Activated B cell treated with CpG ODN at 0.5 μM for 24 hours (primary cell): ENCODE measurements around the gene STC2. TPM values are rescaled to one million over a fixed set of nuclear protein-coding genes. Genes with fewer than 3 reads are reported as not detected.

Experiments used
- ATAC-seq: fragments of 200-7000 bp; cut with Tn5 transposase; one replicate; pipeline ENCODE4 v1.10.0; 2021; ENCODE audit warnings: low read depth, mild to moderate bottlenecking, moderate library complexity
- CTCF ChIA-PET: fragments of 350-600 bp; sonication (Branson Sonifier 250); formaldehyde crosslinking; loops from one replicate; lab custom pipeline; 2021; ENCODE audit warnings: antibody characterized with exemption; lab: Charles Lee
- POLR2A ChIA-PET: fragments of 350-600 bp; sonication (Branson Sonifier 250); formaldehyde crosslinking; loops from one replicate; lab custom pipeline; 2021; ENCODE audit warnings: antibody characterized with exemption; lab: Charles Lee
- DNase-seq: peaks from one replicate; pipeline ENCODE4 v3.0.0; 2022
- H3K27ac Mint-ChIP-seq: one replicate; pipeline ENCODE4 v1.8.0; 2020; ENCODE audit warnings: mixed read lengths
- H3K27me3 Mint-ChIP-seq: one replicate; pipeline ENCODE4 v1.8.0; 2021; ENCODE audit warnings: mixed read lengths
- H3K36me3 Mint-ChIP-seq: one replicate; pipeline ENCODE4 v1.8.0; 2021; ENCODE audit warnings: low read depth, mixed read lengths
- H3K4me1 Mint-ChIP-seq: one replicate; pipeline ENCODE4 v1.8.0; 2021; ENCODE audit warnings: mixed read lengths
- H3K4me3 Mint-ChIP-seq: one replicate; pipeline ENCODE4 v1.8.0; 2020; ENCODE audit warnings: mild to moderate bottlenecking, mixed read lengths
- H3K9me3 Mint-ChIP-seq: one replicate; pipeline ENCODE4 v1.8.0; 2020; ENCODE audit warnings: mixed read lengths
- intact Hi-C: fragments of 100-400 bp; cut with micrococcal nuclease; formaldehyde crosslinking; loops from one replicate; pipeline ENCODE4 v1.15.1; 2024
- total RNA-seq: library from RNA; stranded (reverse); gene quantifications from 2 replicates; pipeline ENCODE4 v1.2.3, GENCODE V29; 2022
- TF ChIP-seq, protein P1 (sequence below): fragments of 200-600 bp; IDR thresholded peaks from one replicate; pipeline ENCODE4 v1.8.0; 2022; ENCODE audit warnings: antibody characterized with exemption, mild to moderate bottlenecking

STC2 gene
- total RNA-seq, 1 donor from 2014 or later, result 0.29 TPM

DNA sequence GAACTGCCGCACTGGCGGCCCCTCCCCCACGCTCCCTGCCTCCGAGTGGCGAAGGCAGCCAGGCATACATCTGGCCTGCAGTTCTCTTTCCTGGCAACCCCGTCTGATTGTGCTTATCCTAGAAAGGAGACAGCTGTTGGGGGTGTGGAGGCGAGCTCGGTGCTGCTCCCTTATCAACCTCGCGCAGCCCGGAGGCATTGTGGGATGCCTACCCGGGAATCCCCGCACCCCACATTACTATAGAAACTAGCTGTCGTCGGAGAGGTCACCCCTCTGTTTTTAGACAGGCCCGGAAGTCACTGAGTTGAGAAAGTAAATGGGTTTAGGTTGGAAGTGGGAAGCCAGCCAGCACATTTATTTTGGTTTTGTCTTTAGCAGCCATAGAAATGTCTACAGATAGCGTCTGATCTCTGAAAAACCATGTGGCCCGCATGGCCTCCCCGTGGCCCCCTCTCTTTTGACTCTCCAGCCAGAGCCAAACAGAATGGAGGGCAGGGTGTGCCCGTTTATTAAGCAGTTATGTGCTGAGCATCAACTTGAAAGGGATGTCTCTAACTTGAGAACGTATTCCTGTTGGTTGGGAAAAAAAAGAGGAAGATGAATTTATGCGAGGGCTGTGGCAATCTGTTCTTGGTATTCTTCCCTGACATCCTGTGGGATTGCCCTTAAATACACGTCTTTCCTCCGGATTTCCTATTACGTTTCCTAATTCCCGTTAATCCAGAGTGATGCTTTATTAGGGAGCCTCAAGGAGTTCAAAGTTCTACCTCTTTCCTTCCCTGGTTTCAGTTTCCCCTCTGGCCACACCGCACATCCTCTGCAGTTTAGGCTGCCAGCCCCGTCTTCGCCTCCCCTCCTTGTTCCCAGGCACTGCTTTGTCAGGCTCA, 3.9 kb downstream of the STC2 start:
- H3K4me1 Mint-ChIP-seq, result peaks cover 9% of the 10 kb centered on the region
- H3K36me3 Mint-ChIP-seq, result no peaks in the 10 kb centered on the region
- H3K27me3 Mint-ChIP-seq, result peaks cover 51% of the 10 kb centered on the region
- no peaks in the 10 kb centered on the region for H3K9me3 Mint-ChIP-seq
- no peak overlapping the region for H3K4me3 Mint-ChIP-seq
- CTCF ChIA-PET, result no interaction called here
- TF ChIP-seq, protein P1, sequence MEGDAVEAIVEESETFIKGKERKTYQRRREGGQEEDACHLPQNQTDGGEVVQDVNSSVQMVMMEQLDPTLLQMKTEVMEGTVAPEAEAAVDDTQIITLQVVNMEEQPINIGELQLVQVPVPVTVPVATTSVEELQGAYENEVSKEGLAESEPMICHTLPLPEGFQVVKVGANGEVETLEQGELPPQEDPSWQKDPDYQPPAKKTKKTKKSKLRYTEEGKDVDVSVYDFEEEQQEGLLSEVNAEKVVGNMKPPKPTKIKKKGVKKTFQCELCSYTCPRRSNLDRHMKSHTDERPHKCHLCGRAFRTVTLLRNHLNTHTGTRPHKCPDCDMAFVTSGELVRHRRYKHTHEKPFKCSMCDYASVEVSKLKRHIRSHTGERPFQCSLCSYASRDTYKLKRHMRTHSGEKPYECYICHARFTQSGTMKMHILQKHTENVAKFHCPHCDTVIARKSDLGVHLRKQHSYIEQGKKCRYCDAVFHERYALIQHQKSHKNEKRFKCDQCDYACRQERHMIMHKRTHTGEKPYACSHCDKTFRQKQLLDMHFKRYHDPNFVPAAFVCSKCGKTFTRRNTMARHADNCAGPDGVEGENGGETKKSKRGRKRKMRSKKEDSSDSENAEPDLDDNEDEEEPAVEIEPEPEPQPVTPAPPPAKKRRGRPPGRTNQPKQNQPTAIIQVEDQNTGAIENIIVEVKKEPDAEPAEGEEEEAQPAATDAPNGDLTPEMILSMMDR, result no peak
- intact Hi-C loops, result no loop called here
- POLR2A ChIA-PET, result no interaction called here
- DNase-seq, result no peak
- no peak overlapping the region for H3K27ac Mint-ChIP-seq
- no peak for ATAC-seq

DNA sequence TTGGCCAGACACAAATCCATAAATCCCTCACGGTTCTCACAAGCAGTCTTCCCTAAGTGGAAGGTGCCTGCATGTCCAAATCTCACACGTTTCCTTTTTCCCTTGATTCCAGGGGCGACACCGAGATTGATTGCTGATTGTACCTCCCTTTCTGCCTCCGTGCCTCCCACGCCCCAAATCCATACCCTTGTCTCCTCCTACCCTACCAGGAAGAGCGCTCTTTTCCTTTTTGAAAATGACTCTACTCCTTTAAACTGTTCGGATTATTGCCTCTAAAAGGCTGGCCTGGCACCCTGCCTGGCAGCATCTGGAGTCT, 4.5 kb downstream of the STC2 start:
- TF ChIP-seq, protein P1, result no peak
- CTCF ChIA-PET, result no interaction called here
- intact Hi-C loops, result no loop called here
- H3K27me3 Mint-ChIP-seq, result peaks cover 46% of the 10 kb centered on the region
- peaks cover 6% of the 10 kb centered on the region for H3K4me1 Mint-ChIP-seq
- no peaks in the 10 kb centered on the region for H3K36me3 Mint-ChIP-seq
- no peak overlapping the region for H3K4me3 Mint-ChIP-seq
- no peaks in the 10 kb centered on the region for H3K9me3 Mint-ChIP-seq
- H3K27ac Mint-ChIP-seq, result no peak overlapping the region
- DNase-seq, result no peak
- no peak for ATAC-seq
- POLR2A ChIA-PET, result no interaction called here

DNA sequence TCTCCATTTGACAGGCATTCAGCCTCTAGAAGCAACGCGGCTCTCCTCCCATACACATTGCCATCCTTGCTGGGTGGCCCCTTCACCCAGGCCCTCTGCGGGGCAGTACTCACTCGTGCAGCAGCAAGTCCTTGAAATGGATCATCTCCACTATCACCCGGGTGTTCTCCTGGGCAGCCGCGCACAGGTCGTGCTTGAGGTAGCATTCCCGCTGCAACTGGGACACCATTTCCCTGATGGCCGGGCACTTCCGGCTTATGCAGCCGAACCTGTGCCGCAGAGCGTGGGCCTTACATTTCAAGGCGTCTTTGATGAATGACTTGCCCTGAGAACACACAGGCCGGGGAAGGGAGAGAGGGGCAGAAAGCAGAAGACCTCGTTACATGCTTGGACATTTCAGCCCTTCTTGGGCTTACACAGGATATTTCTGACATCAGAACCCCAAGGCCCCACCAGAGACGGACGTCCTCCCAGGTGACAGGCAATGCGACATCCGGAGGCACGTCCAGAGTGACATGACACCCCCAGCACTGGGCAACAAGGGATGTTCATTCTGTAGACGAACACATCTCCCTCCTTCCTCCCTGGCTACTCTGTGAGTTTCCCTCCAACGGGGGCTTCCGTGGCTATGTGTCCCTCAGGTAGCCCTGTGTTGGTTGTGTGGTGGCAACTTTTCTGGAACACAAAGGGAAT, 5.0 kb downstream of the STC2 start:
- POLR2A ChIA-PET, result no interaction called here
- Mint-ChIP-seq H3K27ac (no peak overlapping the region), H3K9me3 (no peaks in the 10 kb centered on the region), H3K36me3 (no peaks in the 10 kb centered on the region), H3K4me1 (peaks cover 2% of the 10 kb centered on the region), H3K4me3 (no peak overlapping the region), H3K27me3 (peaks cover 41% of the 10 kb centered on the region)
- CTCF ChIA-PET, result no interaction called here
- TF ChIP-seq, protein P1, result no peak
- intact Hi-C loops, result no loop called here
- DNase-seq, result no peak
- no peak for ATAC-seq

DNA sequence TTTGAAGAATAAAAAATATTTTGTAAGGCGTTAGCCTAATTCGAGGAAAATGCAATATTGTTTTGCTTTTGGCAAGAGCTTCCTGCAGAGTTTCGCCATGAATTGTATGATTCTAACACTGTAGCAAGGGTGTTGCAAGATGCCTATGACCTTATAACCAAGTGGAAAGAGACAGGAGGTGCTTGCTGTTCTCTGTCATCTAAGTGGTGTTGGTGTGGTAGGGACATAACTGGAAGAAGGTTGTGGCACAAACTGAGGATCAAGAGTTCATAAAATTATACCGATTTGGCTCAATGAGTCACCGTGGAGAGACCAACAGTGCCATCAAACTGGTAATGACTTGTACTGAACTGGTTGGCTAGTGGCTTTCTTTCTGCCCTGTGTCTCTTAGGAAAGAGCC, 6.3 kb downstream of the STC2 start:
- intact Hi-C loops, result no loop called here
- no peak overlapping the region for H3K27ac Mint-ChIP-seq
- TF ChIP-seq, protein P1, result no peak
- no peaks in the 10 kb centered on the region for H3K9me3 Mint-ChIP-seq
- peaks cover 40% of the 10 kb centered on the region for H3K27me3 Mint-ChIP-seq
- no peak for ATAC-seq
- no peaks in the 10 kb centered on the region for H3K4me1 Mint-ChIP-seq
- no peaks in the 10 kb centered on the region for H3K36me3 Mint-ChIP-seq
- ChIA-PET POLR2A (no interaction called here), CTCF (no interaction called here)
- no peak for DNase-seq
- H3K4me3 Mint-ChIP-seq, result no peak overlapping the region

DNA sequence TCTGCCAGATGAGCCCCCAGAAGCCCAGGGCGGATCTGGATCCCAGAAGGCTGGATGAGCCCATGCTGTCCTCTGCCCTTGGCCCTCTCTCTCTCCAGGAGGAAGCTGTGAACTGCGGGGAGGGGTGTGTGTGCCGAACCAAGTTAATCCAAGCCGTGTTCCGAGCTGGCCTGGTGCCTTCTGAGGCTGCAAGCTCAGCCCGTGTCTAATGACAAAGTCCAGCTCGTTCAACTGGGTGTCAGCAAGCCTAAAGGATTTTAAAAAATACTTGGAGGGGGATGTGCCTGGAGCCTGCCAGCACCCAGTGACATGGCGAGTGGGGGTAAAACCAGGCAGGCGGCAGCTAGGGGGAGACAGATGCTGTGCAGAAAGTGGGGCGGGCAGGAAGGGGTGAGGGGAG, 8.0 kb downstream of the STC2 start:
- no peaks in the 10 kb centered on the region for H3K36me3 Mint-ChIP-seq

More for the DNA sequence above, 8.0 kb downstream of the STC2 start:
- TF ChIP-seq, protein P1, result no peak
- POLR2A ChIA-PET, result no interaction called here
- CTCF ChIA-PET, result no interaction called here
- DNase-seq, result no peak
- Mint-ChIP-seq H3K4me3 (no peak overlapping the region), H3K9me3 (no peaks in the 10 kb centered on the region), H3K27me3 (peaks cover 37% of the 10 kb centered on the region), H3K4me1 (no peaks in the 10 kb centered on the region), H3K27ac (no peak overlapping the region)
- ATAC-seq, result no peak
- intact Hi-C loops, result no loop called here
